CD4-positive, alpha-beta T cell treated with Interleukin-2 at 100 ng/mL for 4 hours (primary cell): Measurements from ENCODE around the gene C17orf113.

Experiments used
- DNase-seq: peaks from one replicate; pipeline ENCODE4 v3.0.0-alpha.2; 2020; ENCODE audit warnings: low spot score

C17orf113 gene

GRCh38 chr17:42072323-42073187 is 22.2 kb upstream of the C17orf113 start:
- DNase-seq = no peak

GRCh38 chr17:42071810-42072209 is 21.4 kb upstream of the C17orf113 start:
- no peak for DNase-seq

- DNase-seq = no peak
Observed at GRCh38 chr17:42068979-42069378, 18.6 kb upstream of the C17orf113 start.

- DNase-seq = peak; percentile 76
Observed at GRCh38 chr17:42067371-42068091, 17.1 kb upstream of the C17orf113 start.

- no peak for DNase-seq
Observed at GRCh38 chr17:42065201-42065600, 14.8 kb upstream of the C17orf113 start.

- DNase-seq = no peak
Observed at GRCh38 chr17:42062681-42063080, 12.3 kb upstream of the C17orf113 start.

- DNase-seq = no peak
Observed at GRCh38 chr17:42061646-42062487, 11.5 kb upstream of the C17orf113 start.

GRCh38 chr17:42060231-42060630 is 9.8 kb upstream of the C17orf113 start:
- DNase-seq = no peak

- no peak for DNase-seq
Observed at GRCh38 chr17:42059815-42060214, 9.4 kb upstream of the C17orf113 start.

GRCh38 chr17:42058063-42058462 is 7.7 kb upstream of the C17orf113 start:
- DNase-seq = no peak

GRCh38 chr17:42056635-42057034 is 6.2 kb upstream of the C17orf113 start:
- DNase-seq = no peak

GRCh38 chr17:42055496-42055895 is 5.1 kb upstream of the C17orf113 start:
- no peak for DNase-seq

- no peak for DNase-seq
Observed at GRCh38 chr17:42055027-42055426, 4.6 kb upstream of the C17orf113 start.

- no peak for DNase-seq
Observed at GRCh38 chr17:42053731-42054500, 3.5 kb upstream of the C17orf113 start.

- DNase-seq = no peak
Observed at GRCh38 chr17:42052346-42052877, 2.0 kb upstream of the C17orf113 start.

GRCh38 chr17:42051645-42052044 is 1.2 kb upstream of the C17orf113 start:
- DNase-seq = no peak

GRCh38 chr17:42051013-42051400 is 606 bp upstream of the C17orf113 start:
- no peak for DNase-seq

- DNase-seq = no peak
Observed at GRCh38 chr17:42049834-42050392, 488 bp downstream of the C17orf113 start.

- no peak for DNase-seq
Observed at GRCh38 chr17:42047343-42047742, 3.1 kb downstream of the C17orf113 start.

GRCh38 chr17:42045719-42046118 is 4.7 kb downstream of the C17orf113 start:
- no peak for DNase-seq
